ENCODE results near the gene PPP1R14B. TPM values are rescaled to one million over a fixed set of nuclear protein-coding genes. Genes with fewer than 3 reads are reported as not detected.
A peak's percentile ranks its signal among the peaks of the same experiment; 100 is the strongest.

The PPP1R14B gene
- total and polyA plus RNA-seq, 2 of the 13 experiments (the other 11 are each of a cell fraction or from before 2014, with no cell fraction given), result 110 to 148 TPM

GRCh38 chr11:64234647-64235379 is 11.9 kb downstream of the PPP1R14B start (continued):
- no peak for TF ChIP-seq FOXC1 (CRISPR knock-in tag; IDR thresholded peaks at IDR 0.05; ENCODE audit: borderline replicate concordance)
- TF ChIP-seq KLF12 (CRISPR knock-in tag; IDR thresholded peaks at IDR 0.05; ENCODE audit: borderline replicate concordance), result peak; percentile 43; the same call in 1 of the 2 replicates
- TF ChIP-seq HCFC1 (IDR thresholded peaks at IDR 0.05; ENCODE audit: low read depth, low read length), result no peak
- no peak for TF ChIP-seq NFRKB (IDR thresholded peaks at IDR 0.05)
- no peak for TF ChIP-seq ZMAT5 (CRISPR knock-in tag; IDR thresholded peaks at IDR 0.05; ENCODE audit: borderline replicate concordance, low read depth)
- no peak for TF ChIP-seq ZMAT3 (CRISPR knock-in tag; conservative IDR thresholded peaks at IDR 0.05)
- TF ChIP-seq ZNF256 (CRISPR knock-in tag; conservative IDR thresholded peaks at IDR 0.05), result no peak
- TF ChIP-seq IKZF5 (CRISPR knock-in tag; IDR thresholded peaks at IDR 0.05), result no peak
- TF ChIP-seq PLRG1 (conservative IDR thresholded peaks at IDR 0.05), result no peak
- no peak for TF ChIP-seq TBX3 (IDR thresholded peaks at IDR 0.05; ENCODE audit: borderline replicate concordance)
- peak; percentile 63; the same call in 1 of the 2 replicates for TF ChIP-seq YEATS4 (CRISPR knock-in tag; IDR thresholded peaks at IDR 0.05; ENCODE audit: borderline replicate concordance)
- peak; percentile 58; the same call in 1 of the 2 replicates for TF ChIP-seq ZNF160 (CRISPR knock-in tag; IDR thresholded peaks at IDR 0.05)
- TF ChIP-seq GABPB1 (CRISPR knock-in tag; IDR thresholded peaks at IDR 0.05), result peak; percentile 70
- peak; percentile 58; the same call in 1 of the 2 replicates for TF ChIP-seq MXD1 (CRISPR knock-in tag; IDR thresholded peaks at IDR 0.05)
- TF ChIP-seq TFDP2 (CRISPR knock-in tag; IDR thresholded peaks at IDR 0.05), result peak; percentile 42; the same call in 1 of the 2 replicates
- no peak for TF ChIP-seq MTA1 (CRISPR knock-in tag; IDR thresholded peaks at IDR 0.05; ENCODE audit: borderline replicate concordance)
- no peak for TF ChIP-seq ZFP36L1 (CRISPR knock-in tag; IDR thresholded peaks at IDR 0.05)
- no peak for TF ChIP-seq ZNF281 (CRISPR knock-in tag; IDR thresholded peaks at IDR 0.05; ENCODE audit: borderline replicate concordance)
- TF ChIP-seq RBAK (CRISPR knock-in tag; IDR thresholded peaks at IDR 0.05), result no peak
- no peak for TF ChIP-seq ZNF598 (CRISPR knock-in tag; IDR thresholded peaks at IDR 0.05; ENCODE audit: borderline replicate concordance)
- TF ChIP-seq KAT2B (IDR thresholded peaks at IDR 0.05; ENCODE audit: borderline replicate concordance, low read depth, low read length), result no peak
- TF ChIP-seq TFDP1 (CRISPR knock-in tag; IDR thresholded peaks at IDR 0.05; ENCODE audit: borderline replicate concordance), result no peak; the same call in 1 of the 2 replicates
- no peak for TF ChIP-seq MAFG (CRISPR knock-in tag; IDR thresholded peaks at IDR 0.05)

All from HepG2 (cell line).